HG03025 (cell line): ENCODE measurements around the gene ZBTB43.
"Not testable (repeated sequence)": the region's sequence is repeated elsewhere in the genome, so short reads cannot be mapped to it uniquely, and the experiment has no call there.

Experiments used
- ATAC-seq: cut with Tn5 transposase; IDR thresholded peaks from one replicate; pipeline ENCODE4 v1.9.1; 2021; ENCODE audit warnings: mild to moderate bottlenecking, moderate library complexity; ENCODE audit not compliant: unreplicated experiment, low FRiP score

The ZBTB43 gene, protein sequence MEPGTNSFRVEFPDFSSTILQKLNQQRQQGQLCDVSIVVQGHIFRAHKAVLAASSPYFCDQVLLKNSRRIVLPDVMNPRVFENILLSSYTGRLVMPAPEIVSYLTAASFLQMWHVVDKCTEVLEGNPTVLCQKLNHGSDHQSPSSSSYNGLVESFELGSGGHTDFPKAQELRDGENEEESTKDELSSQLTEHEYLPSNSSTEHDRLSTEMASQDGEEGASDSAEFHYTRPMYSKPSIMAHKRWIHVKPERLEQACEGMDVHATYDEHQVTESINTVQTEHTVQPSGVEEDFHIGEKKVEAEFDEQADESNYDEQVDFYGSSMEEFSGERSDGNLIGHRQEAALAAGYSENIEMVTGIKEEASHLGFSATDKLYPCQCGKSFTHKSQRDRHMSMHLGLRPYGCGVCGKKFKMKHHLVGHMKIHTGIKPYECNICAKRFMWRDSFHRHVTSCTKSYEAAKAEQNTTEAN

DNA sequence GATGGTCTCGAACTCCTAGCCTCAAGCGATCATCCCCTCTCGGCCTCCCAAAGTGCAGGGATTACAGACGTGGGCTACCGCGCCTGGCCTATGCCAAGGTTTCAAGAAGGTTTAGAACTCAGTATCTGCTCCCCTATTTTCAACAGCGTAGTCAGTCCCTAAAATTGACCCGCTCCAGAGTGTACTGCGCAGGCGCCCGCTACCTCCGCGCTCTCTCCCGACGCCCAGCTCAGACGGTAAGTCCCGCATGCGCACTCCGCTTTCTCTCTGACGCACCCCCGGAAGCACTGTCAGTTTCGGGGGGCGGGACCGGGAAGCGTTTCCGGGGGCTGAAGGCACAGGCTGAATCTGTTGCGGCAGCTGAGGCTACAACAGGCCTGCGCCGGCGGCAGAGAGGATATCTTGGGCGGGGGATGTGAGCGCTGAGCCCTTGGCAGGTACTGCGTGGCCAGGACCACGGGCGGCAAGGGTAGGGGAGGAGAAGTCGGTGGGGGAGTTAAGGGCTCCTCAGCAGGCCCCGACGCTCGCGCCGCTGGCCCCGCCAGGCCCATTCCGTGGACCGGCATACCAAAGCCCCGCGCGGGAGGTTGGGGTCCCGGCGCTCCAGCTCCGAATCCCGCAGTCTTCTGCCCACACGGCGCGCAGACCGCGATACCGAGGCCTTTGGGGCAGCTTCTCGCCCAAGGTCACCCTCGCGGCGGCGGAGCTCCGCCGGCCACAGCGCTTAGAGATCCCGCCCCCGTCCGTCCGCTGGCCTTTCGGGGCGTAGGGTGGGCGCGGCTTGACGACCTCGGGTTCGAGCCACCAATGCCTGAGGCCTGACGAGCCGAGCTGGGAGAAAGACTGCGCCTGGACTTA, at the start of gene ZBTB43:
ZBTB43 (plus strand) TSS at position 345 of the 858 bp plus-strand sequence. CDS start 27,470 bp downstream, outside the sequence.
- ATAC-seq = peak; percentile 68

DNA sequence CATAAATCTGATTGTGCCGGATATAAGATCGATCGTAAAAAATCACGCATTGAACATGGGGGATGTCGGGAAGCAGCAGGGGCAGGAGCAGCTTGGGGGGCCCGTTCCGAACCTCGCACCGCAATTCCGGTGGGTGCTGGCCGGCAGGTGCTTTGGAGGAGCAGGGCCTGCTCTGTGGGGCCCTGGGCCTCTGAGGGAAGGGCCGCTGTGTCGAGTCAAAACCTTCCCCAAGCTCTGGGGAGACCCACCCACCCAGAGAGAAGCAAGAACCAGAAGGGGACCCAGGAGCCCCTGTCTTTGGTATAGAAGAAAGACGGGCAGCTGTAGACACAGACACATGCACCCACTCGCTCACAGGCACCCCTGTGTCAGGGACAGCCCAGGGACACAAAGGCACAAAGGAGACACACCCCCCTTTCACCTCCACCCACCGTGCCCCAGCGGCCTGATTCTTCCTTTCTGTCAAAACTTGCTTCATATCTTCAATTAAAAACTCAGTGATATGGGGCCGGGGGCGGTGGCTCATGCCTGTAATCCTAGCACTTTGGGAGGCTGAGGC, 49.4 kb upstream of the ZBTB43 start:
- no peak for ATAC-seq

DNA sequence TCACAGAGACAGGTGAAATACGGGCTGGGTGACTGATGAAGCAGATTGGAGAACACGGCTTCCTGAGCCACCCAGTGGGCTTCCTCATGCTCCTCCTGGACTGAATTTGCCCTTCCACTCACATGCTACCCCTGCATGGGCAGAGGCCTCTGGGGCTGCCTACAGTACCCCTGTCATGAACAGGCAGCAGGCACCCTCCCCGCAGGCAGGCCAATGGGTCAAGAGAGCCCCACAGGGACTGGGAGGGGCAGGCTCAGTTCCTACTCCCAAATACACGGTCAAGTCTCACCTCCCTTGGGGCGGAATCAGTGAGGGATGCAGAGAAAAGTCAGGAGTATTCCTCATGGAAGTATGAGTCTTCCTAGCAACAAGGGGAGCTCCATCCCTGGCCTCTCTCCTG, 48.6 kb upstream of the ZBTB43 start:
- no peak for ATAC-seq

DNA sequence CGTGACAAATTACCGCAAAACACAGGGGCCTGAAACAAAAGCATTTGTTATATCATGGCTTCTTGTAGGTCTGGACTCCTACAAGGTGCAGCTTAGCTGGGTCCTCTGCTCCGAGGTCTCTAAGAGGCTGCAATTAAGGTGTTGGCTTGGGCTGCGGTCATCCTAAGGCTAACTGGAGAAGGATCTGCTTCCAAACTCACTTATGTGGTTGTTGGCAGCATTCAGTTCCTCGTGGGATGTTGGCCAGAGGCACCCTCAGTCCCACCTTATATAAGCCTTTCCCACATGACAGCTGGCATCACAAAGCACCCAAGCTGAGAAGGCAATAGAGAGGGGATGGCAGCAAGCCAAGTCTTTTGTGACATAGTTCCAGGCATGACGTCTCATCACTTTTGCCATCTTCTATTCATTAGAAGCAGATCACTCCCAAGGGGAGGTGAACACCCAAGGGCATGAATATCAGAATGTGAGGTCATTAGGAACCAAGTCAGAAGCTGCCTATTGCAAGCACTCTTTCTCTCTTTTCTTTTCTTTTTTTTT, 47.9 kb upstream of the ZBTB43 start:
- no peak for ATAC-seq

DNA sequence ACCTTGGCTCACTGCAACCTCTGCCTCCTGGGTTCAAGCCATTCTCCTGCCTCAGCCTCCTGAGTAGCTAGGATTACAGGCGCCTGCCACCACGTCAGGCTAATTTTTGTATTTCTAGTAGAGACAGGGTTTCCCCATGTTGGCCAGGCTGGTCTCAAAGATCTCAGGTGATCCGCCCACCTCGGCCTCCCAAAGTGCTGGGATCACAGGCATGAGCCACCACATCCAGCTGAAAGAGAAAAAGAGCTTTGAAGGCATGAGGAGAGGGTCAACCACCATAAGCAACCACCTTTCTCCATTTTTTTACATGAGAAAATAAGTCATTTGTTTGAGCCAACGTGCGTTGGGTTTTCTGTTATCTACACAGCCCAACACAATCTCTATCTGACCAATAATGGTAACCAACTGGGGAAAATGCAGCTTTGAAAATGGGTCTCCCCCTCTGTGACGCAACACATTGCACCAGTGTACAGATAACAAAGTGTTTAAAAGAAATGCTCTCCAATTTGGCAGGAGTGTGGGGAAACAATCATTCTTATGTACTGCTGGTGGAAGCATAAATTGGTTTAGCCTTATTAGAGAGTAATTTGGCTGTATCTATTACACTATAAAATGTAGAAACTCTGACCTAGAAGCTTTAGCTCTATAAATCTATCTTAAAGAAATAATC, 45.8 kb upstream of the ZBTB43 start:
- ATAC-seq = no peak

DNA sequence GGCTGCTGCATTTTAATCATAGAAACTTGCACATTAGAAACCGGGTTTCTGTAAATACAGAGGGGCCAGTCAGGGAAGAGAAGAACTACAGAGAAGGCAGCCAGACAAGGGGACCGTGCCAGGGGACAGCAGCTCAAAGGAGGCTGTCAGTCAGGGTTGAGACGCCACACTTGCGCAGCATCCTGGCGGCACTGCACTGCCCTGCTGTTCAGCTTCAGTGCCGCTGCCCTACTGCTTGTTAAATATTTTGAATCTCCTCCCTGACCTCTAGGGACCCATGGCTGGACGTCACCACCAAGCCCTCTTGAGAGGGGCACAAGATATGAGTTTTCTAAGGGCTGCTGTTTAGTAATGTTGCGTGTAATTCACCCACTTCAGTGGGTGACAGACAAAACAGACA, 43.6 kb upstream of the ZBTB43 start:
- no peak for ATAC-seq

DNA sequence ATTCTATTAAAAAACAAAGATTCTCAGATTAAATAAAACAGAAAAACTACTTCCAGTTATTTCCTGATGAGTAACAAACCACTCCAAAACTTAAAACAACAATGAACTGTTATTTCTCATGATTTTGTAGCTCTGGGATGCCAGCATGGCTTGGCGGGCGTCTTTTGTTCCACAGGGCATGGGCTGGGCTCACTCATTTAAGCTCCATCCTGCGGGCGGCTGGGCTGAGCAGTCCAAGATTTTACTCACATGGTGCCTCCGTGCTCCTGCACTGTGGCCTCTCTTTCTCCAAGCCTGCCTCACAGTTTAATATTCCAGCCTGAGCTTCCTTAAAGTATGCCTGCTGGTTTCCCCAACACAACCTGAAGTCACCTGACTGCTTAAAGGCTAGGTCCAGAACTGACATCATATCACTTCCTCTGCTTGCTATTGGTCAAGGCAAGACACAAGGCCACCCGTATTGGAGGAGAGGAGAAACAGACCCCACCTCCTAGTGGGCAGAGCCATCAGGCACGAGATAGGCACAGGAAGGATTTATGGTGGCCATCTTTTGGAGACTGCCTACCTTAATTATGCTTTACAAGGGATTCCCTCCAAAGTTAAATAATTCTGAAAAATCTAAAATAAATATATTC, 41.6 kb upstream of the ZBTB43 start:
- ATAC-seq = no peak

DNA sequence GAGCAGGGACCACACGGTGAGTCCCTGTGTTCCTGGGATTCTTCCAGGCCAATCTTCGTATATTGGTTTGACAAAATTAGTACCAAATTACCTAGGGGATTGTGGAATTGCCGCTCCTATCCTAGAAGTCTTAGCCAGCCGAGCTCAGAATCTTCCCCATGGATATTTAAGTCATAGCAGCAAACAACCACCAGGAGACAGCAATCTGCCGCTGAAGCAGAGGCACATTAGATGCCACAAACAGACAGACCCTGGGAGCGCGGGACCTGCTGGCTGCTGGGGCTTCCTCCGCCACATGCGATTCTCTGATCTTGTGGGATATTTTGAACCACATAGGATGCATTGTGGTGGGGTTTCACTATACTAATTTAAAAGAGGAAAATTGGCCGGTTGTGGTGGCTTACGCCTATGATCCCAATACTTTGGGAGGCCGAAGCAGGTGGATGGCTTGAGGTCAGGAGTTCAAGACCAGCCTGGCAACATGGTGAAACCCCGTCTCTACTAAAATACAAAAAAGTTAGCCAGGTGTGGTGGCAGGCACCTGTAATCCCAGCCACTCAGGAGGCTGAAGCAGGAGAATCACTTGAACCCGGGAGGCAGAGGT, 31.7 kb upstream of the ZBTB43 start:
- no peak for ATAC-seq

DNA sequence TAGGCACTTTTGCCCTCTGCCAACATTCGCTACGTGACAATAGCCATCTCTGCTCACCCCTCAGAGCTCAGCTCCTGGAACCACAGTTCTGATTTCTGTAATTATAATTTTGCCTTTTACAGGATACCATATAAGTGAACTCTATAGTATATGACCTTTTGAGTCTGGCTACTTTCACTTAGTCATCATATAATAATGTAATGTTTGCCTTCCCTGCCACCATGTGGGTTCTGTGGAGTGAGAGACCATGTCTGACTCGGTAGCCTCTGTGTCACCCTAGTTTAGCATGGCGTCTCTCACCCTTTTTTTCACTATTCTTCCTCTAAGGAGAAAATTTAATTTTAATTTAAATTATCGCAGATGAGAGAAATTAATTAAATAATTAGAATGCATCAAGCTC, 28.9 kb upstream of the ZBTB43 start:
- no peak for ATAC-seq

DNA sequence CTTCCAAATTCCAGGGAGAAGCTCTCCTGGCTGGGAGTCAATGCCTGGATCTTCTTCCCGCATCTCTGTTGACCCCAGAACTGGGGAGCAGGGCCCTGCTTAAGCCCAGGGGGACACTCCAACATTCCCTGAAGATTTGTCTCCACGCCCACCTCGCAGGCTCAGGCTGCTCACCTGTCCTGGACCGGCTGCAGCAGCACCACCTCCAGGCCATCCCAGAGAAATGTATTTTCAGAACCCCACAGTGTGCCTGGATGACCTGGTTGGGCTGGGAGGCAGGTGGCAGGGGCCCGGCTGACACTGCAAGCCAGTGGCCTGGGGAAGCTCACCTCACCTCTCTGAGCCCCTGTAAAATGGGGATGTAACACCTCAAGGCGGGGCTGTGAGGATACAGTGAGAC, 27.1 kb upstream of the ZBTB43 start:
- ATAC-seq = no peak

DNA sequence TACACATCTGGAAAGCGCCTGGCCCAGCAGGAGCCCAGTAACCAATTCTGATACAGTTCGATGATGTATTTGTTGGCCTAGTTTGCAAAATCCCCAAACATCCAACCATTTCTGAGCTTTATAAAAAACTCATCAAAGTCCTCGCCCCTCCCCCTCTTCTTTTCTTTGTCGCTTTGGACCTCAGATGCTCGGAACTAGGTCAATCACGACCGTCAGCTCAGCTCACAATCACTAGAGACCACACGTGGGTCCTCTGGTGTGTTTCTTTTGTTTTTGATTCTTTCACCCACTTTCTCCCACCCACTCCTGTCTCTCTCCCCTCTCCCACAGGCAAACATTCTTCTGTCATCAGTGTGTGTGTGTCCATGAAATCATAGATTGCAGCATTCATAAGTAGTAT, 26.7 kb upstream of the ZBTB43 start:
- no peak for ATAC-seq

DNA sequence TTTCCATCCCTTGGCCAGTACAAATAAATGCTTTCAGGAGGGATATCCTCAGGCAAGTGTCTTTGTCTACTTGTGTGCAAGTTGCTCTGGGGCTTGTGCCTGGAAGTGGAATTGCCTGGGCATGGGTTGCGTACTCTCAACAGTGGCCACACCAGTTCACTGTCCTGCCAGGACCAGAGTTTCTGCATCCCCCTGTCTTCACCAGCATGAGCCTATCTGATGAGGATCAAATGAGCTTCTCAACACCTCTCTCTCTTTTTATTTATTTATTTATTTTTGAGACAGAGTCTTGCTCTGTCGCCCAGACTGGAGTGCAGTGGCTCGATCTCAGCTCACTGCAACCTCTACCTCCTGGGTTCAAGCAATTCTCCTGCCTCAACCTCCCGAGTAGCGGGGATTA, 26.1 kb upstream of the ZBTB43 start:
- not testable (repeated sequence) for ATAC-seq

DNA sequence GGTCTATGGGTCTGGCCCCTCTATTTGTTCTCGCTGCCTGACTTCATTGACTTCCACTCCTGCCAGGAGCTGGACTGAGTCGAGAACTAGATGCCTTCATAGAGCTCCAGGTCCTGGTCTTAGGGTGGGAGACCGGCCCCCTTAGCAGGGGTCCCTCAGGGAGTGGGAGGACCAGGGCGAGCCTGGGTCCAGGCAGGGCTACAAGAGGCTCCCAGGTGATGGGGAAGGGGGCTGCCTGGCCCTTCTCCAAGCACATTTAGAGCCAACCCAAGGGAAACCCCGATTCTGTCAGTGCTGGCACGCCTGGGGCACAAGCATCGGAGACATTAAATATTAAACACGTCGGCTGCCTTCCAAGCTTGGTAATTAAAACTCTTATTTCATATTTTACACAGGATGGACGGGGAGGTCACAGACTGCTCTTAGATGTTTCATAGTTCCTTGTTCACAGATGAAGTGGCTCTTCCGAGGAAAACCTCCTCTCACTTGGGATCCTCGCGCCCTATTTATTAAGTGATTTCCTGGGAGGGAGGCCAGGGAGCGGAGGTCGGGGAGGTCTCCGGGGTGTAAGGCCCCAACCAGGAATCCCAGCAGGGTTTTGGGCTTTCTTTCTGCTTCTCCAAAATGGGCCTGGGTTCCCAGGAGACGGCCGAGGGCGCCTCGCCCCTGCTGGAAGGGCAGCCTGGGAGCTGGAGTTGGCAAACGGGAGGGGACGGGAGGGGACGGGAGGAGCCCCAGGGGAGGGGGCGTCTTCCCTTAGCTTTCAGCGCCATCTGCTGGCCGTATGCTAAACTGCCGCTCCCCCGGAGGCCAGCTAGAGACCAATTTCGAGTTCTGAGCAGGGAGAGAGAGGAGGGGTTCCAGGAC, 23.4 kb upstream of the ZBTB43 start:
- no peak for ATAC-seq

DNA sequence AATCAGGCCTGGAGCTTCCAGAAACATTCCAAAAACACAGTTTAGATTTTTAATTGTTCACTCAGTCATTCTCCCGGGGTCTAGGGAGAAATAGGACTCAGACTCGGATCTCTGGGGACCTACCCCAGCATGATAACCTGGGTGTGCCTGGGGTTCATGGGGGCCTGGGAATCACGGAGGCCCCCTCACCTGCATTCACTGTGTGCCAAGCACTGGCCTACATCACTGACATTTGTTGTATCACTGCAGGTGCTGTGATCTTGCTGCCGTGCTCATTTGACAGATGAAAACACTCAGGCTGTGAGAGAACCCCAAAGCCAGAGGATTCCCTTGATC, 22.8 kb upstream of the ZBTB43 start:
- ATAC-seq = no peak

DNA sequence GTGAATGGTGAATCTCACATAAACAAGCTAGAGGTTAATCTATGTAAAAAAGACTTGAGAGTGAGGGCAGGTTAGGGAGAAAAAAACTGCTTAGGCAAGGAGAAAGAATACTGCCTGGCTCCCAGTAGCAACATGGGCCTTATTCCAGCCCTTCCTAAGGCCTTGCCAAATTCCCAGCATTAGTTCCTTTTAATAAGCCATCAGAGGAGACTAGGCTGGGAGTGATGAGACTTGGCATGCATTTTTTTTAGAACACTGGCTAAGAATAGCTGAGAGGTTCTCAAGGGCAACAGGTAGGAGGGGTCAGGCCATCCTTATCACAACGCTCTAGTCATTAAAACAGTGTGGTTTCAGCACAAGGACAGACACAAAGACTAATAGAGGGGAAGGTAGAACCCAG, 20.9 kb upstream of the ZBTB43 start:
- ATAC-seq = no peak

DNA sequence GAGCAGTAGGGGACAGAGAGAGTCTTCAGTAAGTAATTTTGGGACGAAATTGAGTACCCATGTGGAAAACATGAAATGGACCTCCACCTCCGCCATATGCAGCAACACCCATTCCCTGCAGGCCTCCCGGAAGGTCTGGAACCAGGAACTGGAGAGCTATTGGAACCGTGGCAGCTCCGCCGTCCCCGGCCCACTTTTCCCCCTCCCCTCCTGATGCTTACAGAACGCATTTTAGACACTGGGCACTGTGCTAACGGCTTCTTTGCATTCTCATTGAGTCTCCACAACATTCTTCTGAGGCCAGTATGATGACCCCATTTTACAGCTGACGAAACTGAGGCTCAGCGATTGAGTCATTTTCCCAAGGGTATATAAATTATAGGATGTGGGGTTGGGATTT, 20.4 kb upstream of the ZBTB43 start:
- ATAC-seq = no peak

DNA sequence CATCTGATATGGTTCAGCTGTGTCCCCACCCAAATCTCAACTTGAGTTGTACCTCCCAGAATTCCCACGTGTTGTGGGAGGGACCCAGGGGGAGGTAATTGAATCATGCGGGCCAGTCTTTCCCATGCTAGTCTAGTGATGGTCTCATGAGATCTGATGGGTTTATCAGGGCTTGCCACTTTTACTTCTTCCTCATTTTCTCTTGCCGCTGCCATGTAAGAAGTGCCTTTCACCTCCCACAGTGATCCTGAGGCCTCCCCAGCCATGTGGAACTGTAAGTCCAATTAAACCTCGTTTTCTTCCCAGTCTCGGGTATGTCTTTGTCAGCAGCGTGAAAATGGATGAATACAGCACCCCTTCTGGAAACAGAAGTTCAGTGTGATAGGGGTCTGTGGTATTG, 20.0 kb upstream of the ZBTB43 start:
- ATAC-seq = not testable (repeated sequence)

DNA sequence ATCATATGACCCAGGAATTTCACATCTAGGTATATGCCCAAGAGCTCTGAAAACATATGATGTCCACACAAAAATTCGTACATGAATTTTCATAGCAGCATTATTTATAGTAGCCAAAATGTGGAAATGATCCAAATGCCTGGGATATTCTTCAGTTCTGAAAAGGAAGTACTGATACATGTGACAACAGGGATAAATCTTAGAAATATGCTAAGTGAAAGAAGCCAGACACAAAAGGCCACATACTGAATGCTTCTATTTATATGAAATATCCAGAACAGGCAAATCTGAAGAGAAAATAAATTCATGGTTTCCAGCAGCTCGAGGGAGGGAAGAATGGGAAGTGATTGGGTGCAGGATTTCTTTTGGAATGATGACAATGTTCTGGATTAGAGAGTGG, 16.8 kb upstream of the ZBTB43 start:
- no peak for ATAC-seq
